Neural cell (in vitro differentiated cells): ENCODE measurements around the gene CT47A1. TPM values are rescaled to one million over a fixed set of nuclear protein-coding genes. Genes with fewer than 3 reads are reported as not detected.

ENCODE experiments used
- H2AFZ ChIP-seq: fragments of 200-600, 300-800 bp; sonication (generic), shearing (Covaris generic); 2 replicates; pipeline ENCODE4 v1.6.0; 2014; ENCODE audit warnings: low read depth, mild to moderate bottlenecking, antibody characterized with exemption, low read length, moderate library complexity
- H3F3A ChIP-seq: fragments of 200-600 bp; shearing (Covaris generic); 2 replicates; pipeline ENCODE4 v1.6.1; 2016; ENCODE audit warnings: mild to moderate bottlenecking, moderate library complexity, mixed read lengths, antibody characterized with exemption, low read length; ENCODE audit not compliant: insufficient read depth, poor library complexity, severe bottlenecking
- H3K27ac ChIP-seq: fragments of 200-600, 300-800 bp; sonication (generic), shearing (Covaris generic); 2 replicates; pipeline ENCODE4 v1.5.1; 2014; ENCODE audit warnings: mild to moderate bottlenecking, low read length, moderate library complexity
- H3K27me3 ChIP-seq: fragments of 300-800, 200-600 bp; sonication (generic), shearing (Covaris generic); 2 replicates; pipeline ENCODE4 v1.6.0; 2014; ENCODE audit warnings: mild to moderate bottlenecking, low read depth, low read length, moderate library complexity; ENCODE audit not compliant: insufficient read depth
- H3K36me3 ChIP-seq: fragments of 300-800, 200-600 bp; sonication (generic), shearing (Covaris generic); 2 replicates; pipeline ENCODE4 v1.5.1; 2014; ENCODE audit warnings: mild to moderate bottlenecking, antibody characterized with exemption, low read length, moderate library complexity; ENCODE audit not compliant: insufficient read depth
- H3K4me2 ChIP-seq: fragments of 300-800, 200-600 bp; sonication (generic), shearing (Covaris generic); 2 replicates; pipeline ENCODE4 v1.6.0; 2014; ENCODE audit warnings: mild to moderate bottlenecking, low read length
- H3K4me3 ChIP-seq: fragments of 300-800, 200-600 bp; sonication (generic), shearing (Covaris generic); 2 replicates; pipeline ENCODE4 v1.5.1; 2014; ENCODE audit warnings: mild to moderate bottlenecking, low read length, moderate library complexity
- H3K79me2 ChIP-seq: fragments of 200-600 bp; shearing (Covaris generic); replicated peaks from 2 replicates; pipeline ENCODE4 v1.6.0; 2014; ENCODE audit warnings: mild to moderate bottlenecking, low read length, moderate library complexity; ENCODE audit not compliant: insufficient read depth
- H3K9ac ChIP-seq: fragments of 300-800, 200-600 bp; sonication (generic), shearing (Covaris generic); 2 replicates; pipeline ENCODE4 v1.6.1; 2016; ENCODE audit warnings: mild to moderate bottlenecking, low read length, mixed read lengths
- H3K9me2 ChIP-seq: fragments of 200-600 bp; shearing (Covaris generic); 2 replicates; pipeline ENCODE4 v1.6.1; 2016; ENCODE audit warnings: mild to moderate bottlenecking, low read length, mixed read lengths; ENCODE audit not compliant: insufficient read depth
- H3K9me3 ChIP-seq: fragments of 200-600, 300-800 bp; sonication (generic), shearing (Covaris generic); 2 replicates; pipeline ENCODE4 v1.6.1; 2016; ENCODE audit warnings: mild to moderate bottlenecking, mixed run types, low read length, moderate library complexity, mixed read lengths
- H4K20me1 ChIP-seq: fragments of 200-600 bp; shearing (Covaris generic); 2 replicates; pipeline ENCODE4 v1.6.1; 2016; ENCODE audit warnings: mild to moderate bottlenecking, mixed run types; ENCODE audit not compliant: insufficient read depth
- CTCF ChIP-seq: fragments of 450-650 bp; IDR thresholded peaks from 2 replicates; pipeline ENCODE4 v1.5.1; 2014; ENCODE audit warnings: antibody characterized with exemption, mild to moderate bottlenecking, moderate library complexity; ENCODE audit not compliant: poor library complexity, severe bottlenecking
- EP300 ChIP-seq: fragments of 450-650 bp; conservative IDR thresholded peaks from 2 replicates; pipeline ENCODE4 v1.6.1; 2014; ENCODE audit warnings: antibody characterized with exemption, mild to moderate bottlenecking, moderate library complexity; ENCODE audit not compliant: poor library complexity, severe bottlenecking
- EZH2 ChIP-seq: fragments of 200-600, 300-800 bp; shearing (Covaris generic), sonication (generic); IDR thresholded peaks from 2 replicates; pipeline ENCODE4 v1.6.1; 2014; ENCODE audit warnings: antibody characterized with exemption, low read length, borderline replicate concordance, mild to moderate bottlenecking; ENCODE audit not compliant: insufficient read depth, poor library complexity, severe bottlenecking
- MXI1 ChIP-seq: fragments of 450-650 bp; conservative IDR thresholded peaks from 2 replicates; pipeline ENCODE4 v1.6.1; 2014; ENCODE audit warnings: antibody characterized with exemption, mild to moderate bottlenecking; ENCODE audit not compliant: poor library complexity, severe bottlenecking
- POLR2AphosphoS5 ChIP-seq: IDR thresholded peaks from 2 replicates; pipeline ENCODE4 v1.6.1; 2012
- RAD21 ChIP-seq: fragments of 450-650 bp; conservative IDR thresholded peaks from 2 replicates; pipeline ENCODE4 v1.6.1; 2014; ENCODE audit warnings: antibody characterized with exemption, mild to moderate bottlenecking, moderate library complexity
- REST ChIP-seq: IDR thresholded peaks from 2 replicates; pipeline ENCODE4 v1.6.1; 2012; ENCODE audit warnings: borderline replicate concordance
- SMC3 ChIP-seq: fragments of 450-650 bp; conservative IDR thresholded peaks from 2 replicates; pipeline ENCODE4 v1.6.1; 2014; ENCODE audit warnings: antibody characterized with exemption, mild to moderate bottlenecking, moderate library complexity; ENCODE audit not compliant: poor library complexity
- TAF1 ChIP-seq: IDR thresholded peaks from 2 replicates; pipeline ENCODE4 v1.6.1; 2012; ENCODE audit warnings: low read depth
- polyA plus RNA-seq: library from polyadenylated mRNA; depleted of rRNA; stranded (reverse); fragments of >200 nt; gene quantifications from 2 replicates; pipeline ENCODE4 v1.2.3, GENCODE V29; 2014

Gene CT47A1
- polyA plus RNA-seq, 1 donor from 2014 or later: not detected

GRCh38 chrX:121028419-121028818, 42.9 kb upstream of the CT47A1 start:
- H3F3A ChIP-seq: no peaks in the 10 kb centered on the region
- no peak overlapping the region for H3K9ac ChIP-seq
- H3K79me2 ChIP-seq: no peaks in the 10 kb centered on the region
- H4K20me1 ChIP-seq: no peaks in the 10 kb centered on the region
- H3K36me3 ChIP-seq: no peaks in the 10 kb centered on the region
- H3K27ac ChIP-seq: no peak overlapping the region
- no peaks in the 10 kb centered on the region for H3K27me3 ChIP-seq
- no peak overlapping the region for H3K4me2 ChIP-seq
- no peak overlapping the region for H2AFZ ChIP-seq
- H3K9me3 ChIP-seq: no peaks in the 10 kb centered on the region
- no peak overlapping the region for H3K4me3 ChIP-seq
- TF ChIP-seq MXI1 (no peak), TAF1 (no peak), REST (no peak), EP300 (no peak), POLR2AphosphoS5 (no peak), EZH2 (no peak), CTCF (no peak), RAD21 (no peak), SMC3 (no peak)
- H3K9me2 ChIP-seq: no peaks in the 10 kb centered on the region

GRCh38 chrX:121014826-121015225, 29.3 kb upstream of the CT47A1 start:
- Histone ChIP-seq H4K20me1 (no peaks in the 10 kb centered on the region), H2AFZ (no peak overlapping the region), H3K4me3 (no peak overlapping the region), H3K9me2 (no peaks in the 10 kb centered on the region), H3K4me2 (no peak overlapping the region), H3K27ac (no peak overlapping the region), H3F3A (no peaks in the 10 kb centered on the region), H3K27me3 (no peaks in the 10 kb centered on the region), H3K9ac (no peak overlapping the region), H3K79me2 (no peaks in the 10 kb centered on the region), H3K9me3 (no peaks in the 10 kb centered on the region), H3K36me3 (no peaks in the 10 kb centered on the region)
- TF ChIP-seq EP300 (no peak), SMC3 (no peak), TAF1 (no peak), MXI1 (no peak), CTCF (no peak), REST (no peak), POLR2AphosphoS5 (no peak), RAD21 (no peak), EZH2 (no peak)
